Right atrium auricular region (tissue), 2 donors: Measurements from ENCODE around the gene FAM222B. TPM values are rescaled to one million over a fixed set of nuclear protein-coding genes. Genes with fewer than 3 reads are reported as not detected.
A peak's percentile ranks its signal among the peaks of the same experiment; 100 is the strongest.
"Not testable (repeated sequence)": the region's sequence is repeated elsewhere in the genome, so short reads cannot be mapped to it uniquely, and the experiment has no call there.

Source experiments
- DNase-seq: peaks from one replicate; pipeline ENCODE4 v3.0.0-alpha.2; 2019; ENCODE audit warnings: low spot score
- H3K27ac ChIP-seq, 2 donors: fragments of 200-600 bp; sonication (generic); 1 replicate in 1 of 2; 2 replicates in 1 of 2; pipeline ENCODE4 v1.5.1; 2016 to 2019
- H3K27me3 ChIP-seq, 2 donors: fragments of 200-600 bp; sonication (generic); one replicate each; pipeline versions ENCODE4 v1.5.1 to v1.6.0; 2017 to 2019
- H3K36me3 ChIP-seq: fragments of 200-600 bp; sonication (generic); one replicate; pipeline ENCODE4 v1.5.1; 2016
- H3K4me1 ChIP-seq, 2 donors: fragments of 200-600 bp; sonication (generic); one replicate each; pipeline versions ENCODE4 v1.5.1 to v1.6.0; 2017 to 2019
- H3K4me3 ChIP-seq, 2 donors: fragments of 200-600 bp; sonication (generic); 1 replicate in 1 of 2; 2 replicates in 1 of 2; pipeline ENCODE4 v1.5.1; 2017 to 2019; ENCODE audit warnings: mild to moderate bottlenecking in 1 of 2, moderate library complexity in 1 of 2
- H3K9me3 ChIP-seq, 2 donors: fragments of 200-600 bp; sonication (generic); one replicate each; pipeline ENCODE4 v1.5.1; 2019
- total RNA-seq, 2 donors: library from RNA; depleted of rRNA; stranded (reverse); fragments of >200 nt; gene quantifications; one replicate each; pipeline ENCODE4 v1.1.0, GENCODE V29; 2016
- TF ChIP-seq, protein P1 (sequence below), 2 donors: fragments of 200-600 bp; sonication (generic); IDR thresholded peaks; one replicate each; pipeline ENCODE4 v1.5.1; 2019; ENCODE audit warnings: antibody characterized with exemption in 2 of 2

FAM222B gene
- total RNA-seq, 2 donors from 2014 or later, result 26.5 to 30.0 TPM

DNA sequence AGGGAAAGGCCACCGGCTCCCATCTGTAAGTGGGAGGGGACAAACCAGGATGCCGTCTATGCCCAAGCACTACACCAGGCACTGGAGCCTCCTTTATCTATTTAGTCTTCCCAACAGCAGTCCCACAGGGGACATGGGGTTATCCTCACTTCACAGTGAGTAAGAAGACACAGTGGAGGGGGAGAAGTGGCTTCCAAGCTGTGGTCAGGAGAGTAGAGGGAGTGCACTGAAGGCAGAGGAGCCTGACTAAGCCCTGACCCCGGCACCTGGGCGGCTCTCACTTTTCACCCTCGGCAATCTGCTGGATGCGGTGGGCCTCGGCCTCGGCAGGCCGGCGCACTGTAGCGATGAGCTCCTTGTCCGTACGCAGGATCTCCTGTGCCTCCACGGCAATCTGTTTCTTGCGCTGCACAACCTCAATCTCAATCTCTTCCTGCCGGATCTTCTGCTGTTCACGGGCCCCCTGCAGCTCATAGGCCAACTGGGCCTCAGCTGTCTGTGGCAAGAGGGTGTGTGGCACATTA lies 39.0 kb upstream of the FAM222B start:
- no peaks in the 10 kb centered on the region for H3K4me1 ChIP-seq
- peaks cover 69% of the 10 kb centered on the region for H3K36me3 ChIP-seq
- no peak overlapping the region for H3K4me3 ChIP-seq
- no peak overlapping the region for H3K27ac ChIP-seq
- DNase-seq, result no peak
- TF ChIP-seq, protein P1, sequence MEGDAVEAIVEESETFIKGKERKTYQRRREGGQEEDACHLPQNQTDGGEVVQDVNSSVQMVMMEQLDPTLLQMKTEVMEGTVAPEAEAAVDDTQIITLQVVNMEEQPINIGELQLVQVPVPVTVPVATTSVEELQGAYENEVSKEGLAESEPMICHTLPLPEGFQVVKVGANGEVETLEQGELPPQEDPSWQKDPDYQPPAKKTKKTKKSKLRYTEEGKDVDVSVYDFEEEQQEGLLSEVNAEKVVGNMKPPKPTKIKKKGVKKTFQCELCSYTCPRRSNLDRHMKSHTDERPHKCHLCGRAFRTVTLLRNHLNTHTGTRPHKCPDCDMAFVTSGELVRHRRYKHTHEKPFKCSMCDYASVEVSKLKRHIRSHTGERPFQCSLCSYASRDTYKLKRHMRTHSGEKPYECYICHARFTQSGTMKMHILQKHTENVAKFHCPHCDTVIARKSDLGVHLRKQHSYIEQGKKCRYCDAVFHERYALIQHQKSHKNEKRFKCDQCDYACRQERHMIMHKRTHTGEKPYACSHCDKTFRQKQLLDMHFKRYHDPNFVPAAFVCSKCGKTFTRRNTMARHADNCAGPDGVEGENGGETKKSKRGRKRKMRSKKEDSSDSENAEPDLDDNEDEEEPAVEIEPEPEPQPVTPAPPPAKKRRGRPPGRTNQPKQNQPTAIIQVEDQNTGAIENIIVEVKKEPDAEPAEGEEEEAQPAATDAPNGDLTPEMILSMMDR (IDR thresholded peaks at IDR 0.05), result no peak
- no peaks in the 10 kb centered on the region for H3K27me3 ChIP-seq
- no peaks in the 10 kb centered on the region for H3K9me3 ChIP-seq

DNA sequence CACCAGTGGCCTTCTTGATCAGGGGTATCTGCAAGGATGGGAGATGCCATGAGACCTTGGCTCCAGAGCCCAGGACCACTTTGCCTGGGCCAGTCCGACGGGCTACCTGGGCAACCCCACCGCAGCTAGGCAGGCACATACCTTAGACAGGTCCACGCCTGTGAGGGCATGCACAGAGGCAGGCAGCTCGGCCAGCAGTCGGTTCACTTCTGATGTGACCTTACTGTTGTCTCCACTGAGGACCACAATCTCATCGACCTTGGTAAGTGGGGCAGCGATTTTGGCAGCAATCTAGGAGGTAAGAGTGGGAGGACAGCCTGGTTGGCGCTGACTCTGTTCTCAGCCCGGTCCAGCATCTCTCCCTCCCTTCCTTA lies 38.0 kb upstream of the FAM222B start:
- no peaks in the 10 kb centered on the region for H3K9me3 ChIP-seq
- TF ChIP-seq, protein P1 (IDR thresholded peaks at IDR 0.05), result no peak
- no peaks in the 10 kb centered on the region for H3K4me1 ChIP-seq
- H3K36me3 ChIP-seq, result peaks cover 69% of the 10 kb centered on the region
- no peak for DNase-seq
- no peak overlapping the region for H3K4me3 ChIP-seq
- H3K27me3 ChIP-seq, result no peaks in the 10 kb centered on the region
- no peak overlapping the region for H3K27ac ChIP-seq

DNA sequence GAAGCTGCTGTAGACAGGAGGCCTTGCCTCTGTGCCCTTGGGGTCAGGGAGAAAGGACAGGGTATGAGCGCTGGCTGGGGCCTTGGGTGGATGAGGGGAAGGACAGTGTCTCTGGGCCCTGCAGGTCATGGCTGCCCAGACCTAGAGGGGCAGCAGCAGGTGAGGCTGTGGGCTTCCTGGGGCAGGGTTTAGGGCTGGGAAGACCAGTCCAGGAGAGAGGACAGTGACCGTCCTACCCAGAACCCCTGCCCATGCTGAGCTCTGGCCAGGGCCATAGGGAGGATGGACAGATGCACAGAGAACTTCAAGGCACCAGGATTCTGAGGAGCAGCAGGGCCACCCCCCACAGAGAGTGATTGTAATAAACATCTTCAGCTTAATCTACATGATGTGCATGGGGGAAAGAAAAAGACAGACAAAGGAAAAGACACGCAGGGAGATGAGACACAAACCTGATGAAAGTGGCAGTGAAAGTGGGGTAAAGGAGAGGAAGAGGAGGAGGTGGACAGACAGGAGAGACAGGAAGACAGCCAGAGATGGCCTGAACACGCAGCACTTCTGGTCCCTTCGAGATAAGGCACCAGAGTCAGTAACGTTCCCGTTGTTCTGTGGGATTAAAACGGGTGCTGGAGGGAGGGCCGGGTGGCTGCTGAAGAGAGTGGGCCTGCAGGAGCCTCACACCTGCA lies 37.4 kb upstream of the FAM222B start:
- peaks cover 64% of the 10 kb centered on the region for H3K36me3 ChIP-seq
- TF ChIP-seq, protein P1 (IDR thresholded peaks at IDR 0.05), result no peak
- H3K27me3 ChIP-seq, result no peaks in the 10 kb centered on the region
- H3K4me3 ChIP-seq, result no peak overlapping the region
- no peak for DNase-seq
- no peaks in the 10 kb centered on the region for H3K4me1 ChIP-seq
- no peaks in the 10 kb centered on the region for H3K9me3 ChIP-seq
- no peak overlapping the region for H3K27ac ChIP-seq

DNA sequence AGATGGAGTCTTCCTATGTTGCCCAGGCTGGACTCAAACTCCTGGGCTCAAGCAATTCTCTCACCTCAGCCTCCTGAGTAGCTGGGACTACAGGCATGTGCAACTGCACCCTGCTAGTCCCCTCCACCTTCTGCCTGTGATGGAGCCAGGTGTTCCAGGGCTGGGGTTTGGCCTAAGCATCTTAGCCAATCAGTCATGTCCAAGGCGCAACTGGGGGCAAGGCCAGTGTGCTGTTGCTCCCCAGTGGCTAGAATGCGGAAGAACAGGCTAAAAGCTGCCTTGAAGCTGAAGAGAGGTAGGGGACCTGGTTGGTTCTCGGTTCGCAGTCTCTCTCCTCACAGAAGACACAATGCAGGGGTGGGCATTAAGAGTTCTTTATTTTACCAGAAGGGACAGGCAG lies 36.4 kb upstream of the FAM222B start:
- Histone ChIP-seq H3K9me3 (no peaks in the 10 kb centered on the region), H3K27me3 (no peaks in the 10 kb centered on the region), H3K4me3 (no peak overlapping the region), H3K27ac (no peak overlapping the region), H3K36me3 (peaks cover 53% of the 10 kb centered on the region), H3K4me1 (no peaks in the 10 kb centered on the region)
- no peak for DNase-seq
- TF ChIP-seq, protein P1 (IDR thresholded peaks at IDR 0.05), result peak in 1 of 2 donors; percentile 13

DNA sequence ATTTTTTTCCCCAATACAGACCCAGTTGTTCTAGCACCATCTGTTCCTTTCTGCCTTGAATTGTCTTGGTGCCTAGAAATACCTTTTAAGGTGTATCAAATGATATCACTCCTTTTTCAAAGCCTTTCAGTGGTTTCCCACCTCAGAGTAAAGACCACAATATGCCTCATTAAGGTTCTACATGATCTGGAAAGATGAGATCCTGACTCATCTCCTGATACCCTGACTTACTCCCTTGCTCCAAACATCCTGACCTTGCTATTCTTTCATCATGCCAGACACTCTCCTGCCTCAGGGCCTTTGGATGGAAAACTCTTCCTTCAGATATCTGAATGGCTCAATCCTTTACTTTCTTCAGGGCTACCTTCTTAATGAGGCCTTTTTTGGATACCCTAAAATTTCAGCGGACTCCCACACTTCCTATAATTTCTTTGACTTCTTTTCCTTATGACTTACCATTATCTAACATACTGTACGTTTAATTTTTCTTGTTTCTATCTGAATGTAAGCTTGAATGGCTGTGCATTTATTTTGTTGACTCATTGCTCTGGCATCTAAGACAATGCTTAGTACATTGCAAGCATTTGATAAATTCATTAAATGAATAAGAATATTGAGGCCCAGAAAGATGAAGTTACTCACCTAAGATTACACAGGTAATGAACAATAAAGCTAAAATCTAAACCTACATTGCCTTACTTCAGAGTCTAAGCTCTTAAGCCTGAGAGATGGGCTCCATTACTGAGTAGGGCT lies 35.7 kb upstream of the FAM222B start:
- H3K4me3 ChIP-seq, result no peak overlapping the region
- no peaks in the 10 kb centered on the region for H3K4me1 ChIP-seq
- no peaks in the 10 kb centered on the region for H3K9me3 ChIP-seq
- H3K36me3 ChIP-seq, result peaks cover 47% of the 10 kb centered on the region
- H3K27me3 ChIP-seq, result no peaks in the 10 kb centered on the region
- DNase-seq, result no peak
- H3K27ac ChIP-seq, result no peak overlapping the region
- TF ChIP-seq, protein P1 (IDR thresholded peaks at IDR 0.05), result no peak

DNA sequence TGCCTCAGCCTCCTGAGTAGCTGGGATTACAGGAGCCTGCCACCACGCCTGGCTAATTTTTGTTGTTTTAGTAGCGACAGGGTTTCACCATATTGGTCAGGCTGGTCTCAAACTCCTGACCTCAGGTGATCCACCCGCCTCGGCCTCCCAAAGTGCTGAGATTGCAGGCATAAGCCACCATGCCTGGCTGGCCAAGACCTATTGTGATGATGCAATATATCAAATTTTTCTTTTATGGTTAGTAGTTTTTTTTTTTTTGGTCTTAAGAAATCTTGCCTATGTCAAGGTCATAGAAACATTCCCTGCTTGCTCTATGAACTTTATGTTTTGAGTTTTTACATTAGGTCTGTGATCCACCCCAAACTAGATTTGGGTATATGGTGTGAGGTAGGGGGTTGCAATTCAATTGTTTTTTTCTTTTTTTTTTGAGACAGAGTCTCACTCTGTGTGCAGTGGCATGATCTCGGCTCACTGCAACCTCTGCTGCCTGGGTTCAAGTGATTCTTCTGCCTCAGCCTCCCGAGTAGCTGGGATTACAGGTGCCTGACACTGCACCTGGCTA lies 34.6 kb upstream of the FAM222B start:
- not testable (repeated sequence) for H3K27ac ChIP-seq, H3K27me3 ChIP-seq, DNase-seq, H3K4me1 ChIP-seq, H3K9me3 ChIP-seq, H3K4me3 ChIP-seq
- peaks cover 38% of the 10 kb centered on the region for H3K36me3 ChIP-seq
